Astrocyte of the cerebellum (primary cell): ENCODE results near the gene CEMIP.

Experiments used
- DNase-seq: peaks from one replicate; pipeline ENCODE4 v3.0.0-alpha.2; 2011; ENCODE audit warnings: low read depth
- H3K4me3 ChIP-seq: 2 replicates; pipeline ENCODE4 v1.5.1; 2011; ENCODE audit warnings: mild to moderate bottlenecking, low read depth, low read length, moderate library complexity
- in situ Hi-C: cut with HindIII; loops from 2 replicates; pipeline ENCODE4 v1.10.0; 2017; ENCODE audit warnings: low sequenced_read_pairs
- TF ChIP-seq, protein P1 (sequence below): IDR thresholded peaks from 2 replicates; pipeline ENCODE4 v1.5.1; 2012; ENCODE audit warnings: low read length, low read depth, moderate library complexity, mild to moderate bottlenecking; ENCODE audit errors: missing control alignments

CEMIP gene

DNA sequence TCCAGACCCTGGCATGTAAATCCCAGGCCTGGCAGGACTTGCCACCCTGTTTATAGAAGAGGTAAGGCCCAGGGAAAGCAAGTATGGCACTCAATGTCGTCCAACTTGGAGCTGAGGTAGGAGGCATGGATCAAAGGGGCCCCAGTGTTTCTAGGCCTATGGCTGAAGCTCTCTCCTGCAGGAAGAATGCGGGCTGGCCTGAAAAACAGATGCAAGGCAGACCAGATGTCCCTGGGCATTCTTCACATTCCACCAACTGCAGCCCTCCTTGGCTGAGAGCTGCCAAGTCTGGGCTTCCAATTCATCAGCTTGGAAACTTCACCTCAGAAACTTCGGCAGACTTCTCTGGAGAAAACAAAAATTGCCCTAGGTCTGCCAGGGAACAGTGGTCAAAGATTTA is 188.3 kb downstream of the CEMIP start:
- DNase-seq: peak; percentile 85
- TF ChIP-seq, protein P1, sequence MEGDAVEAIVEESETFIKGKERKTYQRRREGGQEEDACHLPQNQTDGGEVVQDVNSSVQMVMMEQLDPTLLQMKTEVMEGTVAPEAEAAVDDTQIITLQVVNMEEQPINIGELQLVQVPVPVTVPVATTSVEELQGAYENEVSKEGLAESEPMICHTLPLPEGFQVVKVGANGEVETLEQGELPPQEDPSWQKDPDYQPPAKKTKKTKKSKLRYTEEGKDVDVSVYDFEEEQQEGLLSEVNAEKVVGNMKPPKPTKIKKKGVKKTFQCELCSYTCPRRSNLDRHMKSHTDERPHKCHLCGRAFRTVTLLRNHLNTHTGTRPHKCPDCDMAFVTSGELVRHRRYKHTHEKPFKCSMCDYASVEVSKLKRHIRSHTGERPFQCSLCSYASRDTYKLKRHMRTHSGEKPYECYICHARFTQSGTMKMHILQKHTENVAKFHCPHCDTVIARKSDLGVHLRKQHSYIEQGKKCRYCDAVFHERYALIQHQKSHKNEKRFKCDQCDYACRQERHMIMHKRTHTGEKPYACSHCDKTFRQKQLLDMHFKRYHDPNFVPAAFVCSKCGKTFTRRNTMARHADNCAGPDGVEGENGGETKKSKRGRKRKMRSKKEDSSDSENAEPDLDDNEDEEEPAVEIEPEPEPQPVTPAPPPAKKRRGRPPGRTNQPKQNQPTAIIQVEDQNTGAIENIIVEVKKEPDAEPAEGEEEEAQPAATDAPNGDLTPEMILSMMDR: no peak
- in situ Hi-C loops: loop anchor here (5.0 to 10.0 kb wide), 3 partner anchors 103 to 363 kb away; no protein-coding TSS in a partner anchor
- no peak overlapping the region for H3K4me3 ChIP-seq

DNA sequence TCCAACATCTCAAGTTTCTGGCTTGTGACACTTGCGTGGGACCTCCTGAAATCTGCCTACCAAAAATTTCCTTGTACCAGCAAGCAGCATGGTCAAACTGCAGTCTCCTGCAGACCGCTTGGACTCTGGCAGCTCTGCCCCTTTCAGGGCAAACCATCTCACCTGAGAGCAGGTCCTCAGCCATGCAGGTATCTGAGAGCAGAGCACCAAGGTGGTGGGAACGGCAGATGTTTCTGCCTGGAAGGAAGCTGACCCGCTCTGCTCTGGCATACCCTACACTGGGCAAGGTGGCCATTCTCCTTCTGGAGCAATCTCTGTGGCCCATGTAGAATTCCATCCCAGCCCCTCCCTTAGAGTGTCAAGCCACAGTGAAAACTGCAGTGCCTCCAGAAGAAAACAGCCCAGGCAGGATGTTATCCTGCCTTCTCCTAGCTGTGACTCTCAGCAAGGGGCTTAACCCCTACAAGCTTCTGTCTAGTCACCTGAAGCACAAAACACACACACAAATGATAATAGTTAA is 188.9 kb downstream of the CEMIP start:
- H3K4me3 ChIP-seq: no peak overlapping the region
- in situ Hi-C loops: loop anchor here (5.0 to 10.0 kb wide), 3 partner anchors 103 to 363 kb away; no protein-coding TSS in a partner anchor
- TF ChIP-seq, protein P1: no peak
- DNase-seq: no peak

DNA sequence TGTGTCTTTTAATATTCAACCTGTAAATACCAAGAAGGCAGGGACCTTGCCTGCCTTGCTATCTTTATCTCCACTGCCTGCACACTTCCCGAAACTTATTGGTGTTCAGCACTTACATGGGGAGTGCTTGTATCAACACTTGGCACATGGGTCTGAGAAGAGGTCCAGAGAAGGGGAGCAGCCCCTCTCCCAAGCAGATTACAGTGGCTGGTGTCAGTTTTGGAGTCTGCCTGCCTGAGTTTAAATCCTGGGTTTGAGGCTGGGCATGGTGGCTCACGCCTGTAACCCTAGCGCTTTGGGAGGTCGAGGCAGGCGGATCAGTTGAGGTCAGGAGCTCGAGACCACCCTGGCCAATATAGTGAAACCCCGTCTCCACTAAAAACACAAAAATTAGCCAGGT is 190.1 kb downstream of the CEMIP start:
- TF ChIP-seq, protein P1: no peak
- in situ Hi-C loops: loop anchor here (5.0 to 10.0 kb wide), 3 partner anchors 105 to 365 kb away; no protein-coding TSS in a partner anchor
- no peak overlapping the region for H3K4me3 ChIP-seq
- no peak for DNase-seq

DNA sequence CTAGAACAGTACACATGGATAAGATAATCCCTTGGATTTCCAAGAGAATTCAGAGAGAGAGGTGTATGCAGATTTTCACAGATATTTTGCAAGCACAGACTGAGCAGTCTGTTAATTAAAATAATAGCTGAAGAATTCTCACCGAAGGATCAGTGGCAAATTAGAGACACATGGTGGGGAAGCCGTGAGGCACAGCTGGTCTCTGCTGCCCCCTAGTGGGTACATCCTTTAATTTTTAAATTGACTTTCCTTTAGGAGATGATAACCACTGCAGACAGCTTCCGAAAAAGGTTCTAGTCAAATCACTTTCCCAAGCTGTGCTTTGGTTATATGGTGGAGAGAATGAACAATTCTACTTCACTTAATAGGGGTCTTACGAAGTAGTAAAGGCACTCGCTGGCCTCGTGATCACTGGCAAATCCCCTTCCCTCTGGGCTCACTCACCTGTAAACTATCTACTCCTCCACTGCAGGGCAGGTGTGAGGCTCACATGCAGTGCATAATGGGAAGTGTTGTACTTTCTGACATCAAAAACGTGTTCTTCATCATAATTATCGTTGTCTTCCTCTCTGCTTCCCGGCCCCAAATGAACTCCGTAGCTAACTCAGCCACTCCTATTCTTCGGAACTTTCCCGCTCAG is 191.0 kb downstream of the CEMIP start:
- TF ChIP-seq, protein P1: peak; percentile 74
- in situ Hi-C loops: no loop called here
- no peak overlapping the region for H3K4me3 ChIP-seq
- peak; percentile 56 for DNase-seq

DNA sequence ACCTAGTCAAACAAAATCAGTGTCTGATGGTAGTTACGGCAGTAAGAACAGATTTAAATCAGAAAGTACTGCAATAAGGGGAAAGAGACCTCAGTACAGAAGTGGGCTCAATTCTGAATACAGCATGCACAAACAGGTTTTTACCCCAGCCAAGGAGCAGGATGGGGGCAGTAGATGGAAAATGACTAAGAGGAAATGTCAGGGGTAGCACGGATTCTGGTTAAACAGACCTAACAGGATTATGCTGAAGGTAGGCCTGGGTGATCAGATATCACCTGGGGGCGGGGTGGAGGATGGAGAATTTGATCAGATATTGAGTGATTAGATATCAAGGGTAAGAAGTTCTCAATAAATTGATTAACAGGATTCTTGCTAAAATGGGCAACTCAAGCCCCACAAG is 191.5 kb downstream of the CEMIP start:
- no peak overlapping the region for H3K4me3 ChIP-seq
- no peak for DNase-seq
- in situ Hi-C loops: no loop called here
- TF ChIP-seq, protein P1: no peak

DNA sequence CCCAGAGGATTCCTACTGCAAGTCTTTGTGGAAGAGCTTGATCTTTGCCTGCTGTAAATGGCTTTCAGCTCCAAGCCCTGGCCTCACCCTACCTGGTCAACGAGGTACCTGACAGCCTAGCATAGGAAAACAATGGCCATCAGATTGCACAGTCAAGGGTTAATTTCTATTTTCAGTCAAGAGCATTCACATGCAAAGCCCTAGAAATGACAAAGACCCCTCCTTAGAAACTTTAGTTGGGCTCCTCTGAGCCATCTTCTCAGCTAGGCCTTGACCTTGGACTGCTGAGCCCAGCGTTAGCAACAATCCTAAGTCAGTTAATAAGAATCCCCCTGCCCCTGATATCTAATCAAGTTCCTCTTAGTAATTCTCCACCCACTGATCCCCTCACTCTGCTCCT is 192.0 kb downstream of the CEMIP start:
- no peak overlapping the region for H3K4me3 ChIP-seq
- no peak for DNase-seq
- in situ Hi-C loops: no loop called here
- TF ChIP-seq, protein P1: no peak
